IMR-90 (cell line): ENCODE data around the gene NADSYN1. TPM values are rescaled to one million over a fixed set of nuclear protein-coding genes. Genes with fewer than 3 reads are reported as not detected.

Source experiments
- ATAC-seq: fragments of 200-7000 bp; cut with Tn5 transposase; 2 replicates; pipeline ENCODE4 v1.9.1; 2020; ENCODE audit warnings: low read depth, mild to moderate bottlenecking, moderate library complexity
- BruUV-seq: library from RNA; stranded (reverse); fragments of 400-500 nt; replicated peaks from 2 replicates; lab custom pipeline; 2021; lab: Mats Ljungman, UMichigan
- CTCF ChIA-PET: fragments of 300-600 bp; formaldehyde crosslinking; extraction: SDS; loops from one replicate; lab custom pipeline; 2021; ENCODE audit warnings: antibody characterized with exemption; lab: Yijun Ruan, JAX
- POLR2A ChIA-PET: fragments of 300-600 bp; sonication (Branson Sonifier 250); formaldehyde crosslinking; loops from one replicate; lab custom pipeline; 2022; ENCODE audit warnings: antibody characterized with exemption; ENCODE audit not compliant: unreplicated experiment; lab: Charles Lee
- DNase-seq: peaks from one replicate; pipeline ENCODE4 v3.0.0; 2013
- H2AFZ ChIP-seq: replicated peaks from 2 replicates; pipeline ENCODE3; 2013; ENCODE audit warnings: low read length, mild to moderate bottlenecking; ENCODE audit not compliant: poor library complexity
- H2AK5ac ChIP-seq: 2 replicates; pipeline ENCODE4 v1.6.1; 2013; ENCODE audit warnings: low read depth, low read length, inconsistent platforms
- H2AK9ac ChIP-seq: replicated peaks from 2 replicates; pipeline ENCODE3; 2013; ENCODE audit warnings: mild to moderate bottlenecking, low read depth, low read length, moderate library complexity; ENCODE audit not compliant: poor library complexity
- H2BK120ac ChIP-seq: 2 replicates; pipeline ENCODE4 v1.6.1; 2013; ENCODE audit warnings: low read depth, low read length, inconsistent platforms
- H2BK15ac ChIP-seq: 3 replicates; pipeline ENCODE4 v1.6.1; 2013; ENCODE audit warnings: low read depth, low read length, inconsistent platforms
- H2BK20ac ChIP-seq: 2 replicates; pipeline ENCODE4 v1.6.1; 2013; ENCODE audit warnings: low read depth, mild to moderate bottlenecking, inconsistent platforms, low read length, moderate library complexity
- H2BK5ac ChIP-seq: 2 replicates; pipeline ENCODE4 v1.6.1; 2013; ENCODE audit warnings: mild to moderate bottlenecking, low read depth, low read length, inconsistent platforms; ENCODE audit not compliant: poor library complexity, severe bottlenecking
- H3K14ac ChIP-seq: replicated peaks from 2 replicates; pipeline ENCODE4 v1.6.1; 2013; ENCODE audit warnings: low read depth, low read length, inconsistent platforms
- H3K18ac ChIP-seq: 2 replicates; pipeline ENCODE4 v1.6.1; 2013; ENCODE audit warnings: low read depth, low read length, control low read depth
- H3K23ac ChIP-seq: 2 replicates; pipeline ENCODE4 v1.6.1; 2013; ENCODE audit warnings: low read depth, low read length, inconsistent platforms
- H3K27ac ChIP-seq: 2 replicates; pipeline ENCODE4 v1.5.1; 2013; ENCODE audit warnings: mild to moderate bottlenecking, control low read depth, low read length; ENCODE audit not compliant: insufficient read depth
- H3K27me3 ChIP-seq: 2 replicates; pipeline ENCODE4 v1.6.1; 2013; ENCODE audit warnings: low read length; ENCODE audit not compliant: control insufficient read depth, insufficient read depth
- H3K36me3 ChIP-seq: 2 replicates; pipeline ENCODE4 v1.6.1; 2013; ENCODE audit warnings: low read length, mixed read lengths; ENCODE audit not compliant: control insufficient read depth, insufficient read depth
- H3K4ac ChIP-seq: 2 replicates; pipeline ENCODE4 v1.6.1; 2013; ENCODE audit warnings: low read depth, low read length, inconsistent platforms
- H3K4me1 ChIP-seq: 2 replicates; pipeline ENCODE4 v1.6.1; 2013; ENCODE audit warnings: low read length, mixed read lengths; ENCODE audit not compliant: control insufficient read depth, insufficient read depth
- H3K4me2 ChIP-seq: 2 replicates; pipeline ENCODE4 v1.6.1; 2013; ENCODE audit warnings: low read depth, mild to moderate bottlenecking, control low read depth, low read length, moderate library complexity
- H3K4me3 ChIP-seq: 2 replicates; pipeline ENCODE4 v1.5.1; 2013; ENCODE audit warnings: low read depth, mild to moderate bottlenecking, control low read depth, low read length, moderate library complexity; ENCODE audit not compliant: insufficient read depth
- H3K56ac ChIP-seq: 2 replicates; pipeline ENCODE4 v1.6.1; 2013; ENCODE audit warnings: low read length, inconsistent platforms; ENCODE audit not compliant: insufficient read depth; ENCODE audit errors: extremely low read depth
- H3K79me1 ChIP-seq, 2 experiments: 2 replicates each; pipeline ENCODE4 v1.6.1; 2013; ENCODE audit warnings: low read length in 2 of 2, inconsistent platforms in 1 of 2, low read depth in 1 of 2
- H3K9ac ChIP-seq: 2 replicates; pipeline ENCODE4 v1.6.1; 2013; ENCODE audit warnings: low read depth, low read length, control low read depth
- H3K9me1 ChIP-seq: 2 replicates; pipeline ENCODE4 v1.6.1; 2013; ENCODE audit warnings: low read length, inconsistent platforms; ENCODE audit not compliant: insufficient read depth
- H3K9me3 ChIP-seq: 2 replicates; pipeline ENCODE4 v1.6.1; 2013; ENCODE audit warnings: low read length; ENCODE audit not compliant: control insufficient read depth, insufficient read depth
- H4K20me1 ChIP-seq: 2 replicates; pipeline ENCODE4 v1.6.1; 2013; ENCODE audit warnings: low read length, inconsistent platforms; ENCODE audit not compliant: insufficient read depth
- H4K5ac ChIP-seq: 2 replicates; pipeline ENCODE4 v1.6.1; 2013; ENCODE audit warnings: mild to moderate bottlenecking, low read depth, low read length, control low read depth
- H4K8ac ChIP-seq, 2 experiments: 2 replicates each; pipeline ENCODE4 v1.6.1; 2013; ENCODE audit warnings: low read depth in 2 of 2, low read length in 2 of 2, control low read depth in 1 of 2, inconsistent platforms in 1 of 2
- H4K91ac ChIP-seq: 2 replicates; pipeline ENCODE4 v1.6.1; 2013; ENCODE audit warnings: low read depth, low read length, inconsistent platforms; ENCODE audit not compliant: insufficient read depth
- BHLHE40 ChIP-seq: fragments of 150-350 bp; IDR thresholded peaks from 2 replicates; pipeline ENCODE4 v1.6.1; 2016; ENCODE audit warnings: mild to moderate bottlenecking, low read depth, low read length
- CEBPB ChIP-seq: IDR thresholded peaks from 2 replicates; pipeline ENCODE4 v1.6.1; 2012; ENCODE audit warnings: low read depth, low read length, improper control_type of control experiment
- CHD1 ChIP-seq: IDR thresholded peaks from 2 replicates; pipeline ENCODE4 v1.6.1; 2012; ENCODE audit warnings: low read depth, low read length, improper control_type of control experiment
- CTCF ChIP-seq: conservative IDR thresholded peaks from 2 replicates; pipeline ENCODE4 v1.5.1; 2012; ENCODE audit warnings: mild to moderate bottlenecking, low read depth, low read length, improper control_type of control experiment
- FOS ChIP-seq: fragments of 150-350 bp; IDR thresholded peaks from 2 replicates; pipeline ENCODE4 v1.6.1; 2016; ENCODE audit warnings: low read depth, low read length
- MAFK ChIP-seq: IDR thresholded peaks from 2 replicates; pipeline ENCODE4 v1.6.1; 2012; ENCODE audit warnings: low read depth, low read length, improper control_type of control experiment
- MAZ ChIP-seq: IDR thresholded peaks from 2 replicates; pipeline ENCODE4 v1.6.1; 2012; ENCODE audit warnings: low read depth, mild to moderate bottlenecking, low read length, improper control_type of control experiment, moderate library complexity, borderline replicate concordance
- MXI1 ChIP-seq: IDR thresholded peaks from 2 replicates; pipeline ENCODE4 v1.6.1; 2012; ENCODE audit warnings: low read depth, mild to moderate bottlenecking, low read length, moderate library complexity, borderline replicate concordance
- RCOR1 ChIP-seq: IDR thresholded peaks from 2 replicates; pipeline ENCODE4 v1.6.1; 2012; ENCODE audit warnings: mild to moderate bottlenecking, low read length, improper control_type of control experiment; ENCODE audit not compliant: insufficient replicate concordance
- RFX5 ChIP-seq: IDR thresholded peaks from 2 replicates; pipeline ENCODE4 v1.8.0; 2012; ENCODE audit warnings: low read depth, mild to moderate bottlenecking, low read length, moderate library complexity
- SMC3 ChIP-seq: fragments of 150-350 bp; IDR thresholded peaks from 2 replicates; pipeline ENCODE4 v1.6.1; 2016; ENCODE audit warnings: low read depth, mild to moderate bottlenecking, antibody characterized with exemption, low read length, moderate library complexity
- WGBS, 2 experiments: methylation state at CpG; one replicate each; pipeline versions ENCODE4 v1.1.5 to v1.1.7; 2013; ENCODE audit warnings: missing lambda C conversion rate in 2 of 2; ENCODE audit not compliant: insufficient read length in 1 of 2; ENCODE audit errors: extremely low coverage in 2 of 2; 5-methylcytosine and 5-hydroxymethylcytosine counted together
- dilution Hi-C: fragments of 300-500 bp; cut with HindIII; formaldehyde crosslinking; loops from one replicate; pipeline ENCODE4 v1.14.3; 2018; ENCODE audit warnings: low sequenced_read_pairs; ENCODE audit not compliant: unreplicated experiment
- in situ Hi-C: fragments of 300-500 bp; cut with MboI; formaldehyde crosslinking; loops from 3 replicates; pipeline ENCODE4 v1.14.3; 2019; ENCODE audit warnings: low sequenced_read_pairs, inconsistent platforms, mixed read lengths
- intact Hi-C: fragments of 100-400 bp; cut with micrococcal nuclease; formaldehyde crosslinking; loops from 2 replicates; pipeline ENCODE4 v1.10.0; 2022
- polyA plus RNA-seq, 3 experiments: library from polyadenylated mRNA; depleted of rRNA; stranded (reverse); fragments of >200 nt; gene quantifications; 2 replicates each; pipeline ENCODE4 v1.2.3, GENCODE V29; 2012; ENCODE audit warnings: low replicate concordance in 1 of 3
- total RNA-seq: library from RNA; depleted of rRNA; stranded (reverse); fragments of >200 nt; gene quantifications from 2 replicates; pipeline ENCODE4 v1.2.3, GENCODE V29; 2012
- TF ChIP-seq, protein P1 (sequence below): fragments of 150-350 bp; IDR thresholded peaks from 2 replicates; pipeline ENCODE4 v1.6.1; 2017; ENCODE audit warnings: mild to moderate bottlenecking, antibody characterized with exemption, low read length, low read depth
- TF ChIP-seq, protein P2 (sequence below): fragments of 150-350 bp; IDR thresholded peaks from 2 replicates; pipeline ENCODE4 v1.6.1; 2016; ENCODE audit warnings: low read depth, mild to moderate bottlenecking, low read length, moderate library complexity, borderline replicate concordance

NADSYN1 gene
- total and polyA plus RNA-seq, 2 of the 4 experiments (the other 2 are of a cell fraction), result 69.5 to 70.4 TPM

- ChIA-PET CTCF (no interaction called here), POLR2A (no interaction called here)
- ATAC-seq, result no peak
- no TSS peak for BruUV-seq
- Histone ChIP-seq H2BK5ac (no peak overlapping the region), H3K9me3 (no peaks in the 10 kb centered on the region), H3K56ac (no peak overlapping the region), H3K9ac (no peak overlapping the region), H3K79me1 (peaks cover 0 to 4% of the 10 kb centered on the region in 2 experiments; a peak in 1 of 4 replicates), H3K23ac (no peak overlapping the region), H3K36me3 (peaks cover 61% of the 10 kb centered on the region), H2BK20ac (no peak overlapping the region), H2AK9ac (no peak overlapping the region), H4K20me1 (no peaks in the 10 kb centered on the region; the same call in 1 of the 2 replicates), H2BK15ac (no peak overlapping the region), H3K9me1 (peaks cover 25% of the 10 kb centered on the region), H3K14ac (no peak overlapping the region), H3K27me3 (no peaks in the 10 kb centered on the region), H3K18ac (no peak overlapping the region), H4K91ac (no peak overlapping the region), H2AK5ac (no peak overlapping the region), H2BK120ac (no peak overlapping the region), H3K4me2 (no peak overlapping the region), H3K4ac (no peak overlapping the region), H2AFZ (no peak overlapping the region), H3K27ac (no peak overlapping the region), H3K4me1 (peaks cover 9% of the 10 kb centered on the region; the same call in 1 of the 2 replicates), H3K4me3 (no peak overlapping the region), H4K8ac (no peak overlapping the region), H4K5ac (no peak overlapping the region)
- no peak for TF ChIP-seq RCOR1
- no peak for TF ChIP-seq MAZ
- no peak for TF ChIP-seq MXI1
- TF ChIP-seq SMC3, result no peak
- TF ChIP-seq FOS, result no peak
- TF ChIP-seq CTCF, result no peak
- TF ChIP-seq CEBPB, result no peak
- TF ChIP-seq MAFK, result no peak
- TF ChIP-seq, protein P1, sequence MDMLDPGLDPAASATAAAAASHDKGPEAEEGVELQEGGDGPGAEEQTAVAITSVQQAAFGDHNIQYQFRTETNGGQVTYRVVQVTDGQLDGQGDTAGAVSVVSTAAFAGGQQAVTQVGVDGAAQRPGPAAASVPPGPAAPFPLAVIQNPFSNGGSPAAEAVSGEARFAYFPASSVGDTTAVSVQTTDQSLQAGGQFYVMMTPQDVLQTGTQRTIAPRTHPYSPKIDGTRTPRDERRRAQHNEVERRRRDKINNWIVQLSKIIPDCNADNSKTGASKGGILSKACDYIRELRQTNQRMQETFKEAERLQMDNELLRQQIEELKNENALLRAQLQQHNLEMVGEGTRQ, result no peak
- no peak for TF ChIP-seq BHLHE40
- TF ChIP-seq RFX5, result no peak
- TF ChIP-seq, protein P2, sequence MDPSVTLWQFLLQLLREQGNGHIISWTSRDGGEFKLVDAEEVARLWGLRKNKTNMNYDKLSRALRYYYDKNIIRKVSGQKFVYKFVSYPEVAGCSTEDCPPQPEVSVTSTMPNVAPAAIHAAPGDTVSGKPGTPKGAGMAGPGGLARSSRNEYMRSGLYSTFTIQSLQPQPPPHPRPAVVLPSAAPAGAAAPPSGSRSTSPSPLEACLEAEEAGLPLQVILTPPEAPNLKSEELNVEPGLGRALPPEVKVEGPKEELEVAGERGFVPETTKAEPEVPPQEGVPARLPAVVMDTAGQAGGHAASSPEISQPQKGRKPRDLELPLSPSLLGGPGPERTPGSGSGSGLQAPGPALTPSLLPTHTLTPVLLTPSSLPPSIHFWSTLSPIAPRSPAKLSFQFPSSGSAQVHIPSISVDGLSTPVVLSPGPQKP, result no peak
- no peak for TF ChIP-seq CHD1
- no peak for DNase-seq
- in situ Hi-C loops, result no loop called here
- dilution Hi-C loops, result no loop called here
- 94% methylated on average over 17 of the region's 23 CpGs; no CpG with 5 or more reads in 1 of the 2 experiments for WGBS, 2 experiments
- intact Hi-C loops, result no loop called here
Measured at GRCh38 chr11:71484248-71485062, 31.5 kb downstream of the NADSYN1 start.
